NK-92 (cell line): ENCODE data around the gene SLC4A1.

Experiments used
- DNase-seq: peaks from one replicate; lab custom pipeline; 2025; ENCODE audit not compliant: unreplicated experiment; lab: John Stamatoyannopoulos, UW

SLC4A1 gene

GRCh38 chr17:44207319-44207718 is 60.6 kb downstream of the SLC4A1 start:
- DNase-seq: no peak

GRCh38 chr17:44206825-44207155 is 61.1 kb downstream of the SLC4A1 start:
- DNase-seq: no peak

- DNase-seq: no peak
Measured at GRCh38 chr17:44205962-44206824, 61.7 kb downstream of the SLC4A1 start.

GRCh38 chr17:44204441-44204882 is 63.5 kb downstream of the SLC4A1 start:
- DNase-seq: no peak

GRCh38 chr17:44203731-44204440 is 64.0 kb downstream of the SLC4A1 start:
- DNase-seq: no peak

- no peak for DNase-seq
Measured at GRCh38 chr17:44202756-44203155, 65.2 kb downstream of the SLC4A1 start.

GRCh38 chr17:44200478-44201155 is 67.3 kb downstream of the SLC4A1 start:
- no peak for DNase-seq

- peak; percentile 94 for DNase-seq
Measured at GRCh38 chr17:44199553-44200477, 68.1 kb downstream of the SLC4A1 start, which contains the start of gene ATXN7L3. Gene ATXN7L3, minus strand, starts transcription at chr17:44199884. Its CDS starts 1,814 bp downstream, at chr17:44198070.

- DNase-seq: no peak
Measured at GRCh38 chr17:44198721-44199552, 69.0 kb downstream of the SLC4A1 start.
